C4-2B (cell line): ENCODE results near the gene ZNF670.

Source experiments
- ZFX ChIP-seq: fragments of 450-650 bp; IDR thresholded peaks from 2 replicates; pipeline ENCODE4 v1.6.1; 2017
- TF ChIP-seq, protein P1 (sequence below): fragments of 450-650 bp; conservative IDR thresholded peaks from 2 replicates; pipeline ENCODE4 v1.5.1; 2017; ENCODE audit warnings: mild to moderate bottlenecking

DNA sequence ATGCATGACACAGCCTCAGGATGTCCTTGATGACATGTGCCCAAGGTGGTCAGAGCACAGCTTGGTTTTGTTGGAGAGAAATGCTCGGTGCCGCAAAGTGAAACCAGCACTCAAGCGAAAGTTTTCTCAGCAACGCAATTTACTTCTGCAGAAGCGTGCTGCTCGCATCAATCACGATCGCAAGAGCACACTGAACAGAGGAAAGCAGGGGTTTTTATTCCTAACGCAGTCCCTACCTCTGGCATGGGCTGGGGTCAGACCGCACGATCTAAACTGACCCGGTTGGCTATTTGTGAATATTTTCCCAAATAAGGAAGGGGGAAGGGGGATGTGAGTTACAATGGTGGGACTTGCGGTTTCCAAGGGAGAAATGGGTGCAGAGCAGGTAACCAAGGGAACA, 26.4 kb upstream of the ZNF670 start:
- TF ChIP-seq, protein P1, sequence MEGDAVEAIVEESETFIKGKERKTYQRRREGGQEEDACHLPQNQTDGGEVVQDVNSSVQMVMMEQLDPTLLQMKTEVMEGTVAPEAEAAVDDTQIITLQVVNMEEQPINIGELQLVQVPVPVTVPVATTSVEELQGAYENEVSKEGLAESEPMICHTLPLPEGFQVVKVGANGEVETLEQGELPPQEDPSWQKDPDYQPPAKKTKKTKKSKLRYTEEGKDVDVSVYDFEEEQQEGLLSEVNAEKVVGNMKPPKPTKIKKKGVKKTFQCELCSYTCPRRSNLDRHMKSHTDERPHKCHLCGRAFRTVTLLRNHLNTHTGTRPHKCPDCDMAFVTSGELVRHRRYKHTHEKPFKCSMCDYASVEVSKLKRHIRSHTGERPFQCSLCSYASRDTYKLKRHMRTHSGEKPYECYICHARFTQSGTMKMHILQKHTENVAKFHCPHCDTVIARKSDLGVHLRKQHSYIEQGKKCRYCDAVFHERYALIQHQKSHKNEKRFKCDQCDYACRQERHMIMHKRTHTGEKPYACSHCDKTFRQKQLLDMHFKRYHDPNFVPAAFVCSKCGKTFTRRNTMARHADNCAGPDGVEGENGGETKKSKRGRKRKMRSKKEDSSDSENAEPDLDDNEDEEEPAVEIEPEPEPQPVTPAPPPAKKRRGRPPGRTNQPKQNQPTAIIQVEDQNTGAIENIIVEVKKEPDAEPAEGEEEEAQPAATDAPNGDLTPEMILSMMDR, result no peak
- TF ChIP-seq ZFX, result no peak
